Stimulated activated naive CD4-positive, alpha-beta T cell treated with Interleukin-2 at 50 U/mL for 16 hours (primary cell): ENCODE data around the gene NINL.
"Not testable (repeated sequence)": the region's sequence is repeated elsewhere in the genome, so short reads cannot be mapped to it uniquely, and the experiment has no call there.

Experiments used
- DNase-seq: peaks from one replicate; lab custom pipeline; 2025; lab: John Stamatoyannopoulos, UW

The NINL gene

DNA sequence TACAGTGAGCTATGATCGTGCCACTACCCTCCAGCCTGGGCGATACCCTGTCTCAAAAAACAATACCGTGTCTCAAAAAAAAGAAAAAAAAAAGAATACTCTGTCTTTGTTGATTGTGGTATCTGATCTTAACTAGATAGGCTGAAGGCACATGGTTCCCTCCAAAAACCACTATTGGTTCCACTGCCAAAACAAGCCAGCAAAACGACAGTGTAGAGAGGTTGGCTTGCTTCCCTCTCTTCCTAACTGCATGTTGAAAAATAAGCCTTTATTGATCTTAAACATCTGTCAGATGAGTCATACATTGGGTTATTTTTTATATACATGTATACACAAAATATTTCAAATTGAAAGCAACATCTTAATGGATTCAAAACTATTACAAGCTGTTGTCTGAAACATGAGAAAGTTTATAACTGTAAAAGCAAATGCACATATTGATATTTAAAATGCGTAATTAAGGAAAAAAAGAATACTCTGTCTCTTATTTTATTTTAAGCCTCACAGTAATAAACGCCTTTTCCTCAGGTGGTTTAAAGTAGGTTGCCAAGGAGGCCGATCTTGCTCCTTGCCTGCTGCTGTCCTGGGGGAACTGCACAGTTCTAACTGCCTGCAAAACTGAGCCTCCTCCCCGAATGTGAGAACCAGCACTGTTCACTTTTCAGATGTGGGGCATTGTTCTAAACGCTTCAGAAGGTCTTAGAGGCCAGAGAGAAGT is 7.0 kb upstream of the NINL start:
- no peak for DNase-seq

GRCh38 chr20:25590778-25591177 is 5.4 kb upstream of the NINL start:
- not testable (repeated sequence) for DNase-seq

DNA sequence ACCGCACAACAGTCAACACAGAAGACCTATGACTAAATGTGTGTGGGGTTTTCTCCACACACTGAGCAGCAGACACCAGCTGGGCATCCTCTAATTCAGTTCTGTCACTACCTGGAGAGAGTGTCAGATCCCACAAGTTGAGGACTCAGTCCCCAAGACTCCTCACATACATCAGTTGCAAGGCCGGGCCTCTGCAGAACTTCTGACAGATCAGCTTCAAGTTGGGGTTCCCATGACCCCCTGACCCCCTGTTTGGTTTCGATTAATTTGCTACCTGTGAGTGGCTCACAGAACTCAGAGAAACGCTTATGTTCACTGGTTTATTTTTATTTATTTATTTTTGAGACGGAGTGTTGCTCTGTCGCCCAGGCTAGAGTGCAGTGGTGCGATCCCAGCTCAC is 3.2 kb upstream of the NINL start:
- DNase-seq = no peak

GRCh38 chr20:25587536-25587935 is 2.2 kb upstream of the NINL start:
- DNase-seq = no peak

DNA sequence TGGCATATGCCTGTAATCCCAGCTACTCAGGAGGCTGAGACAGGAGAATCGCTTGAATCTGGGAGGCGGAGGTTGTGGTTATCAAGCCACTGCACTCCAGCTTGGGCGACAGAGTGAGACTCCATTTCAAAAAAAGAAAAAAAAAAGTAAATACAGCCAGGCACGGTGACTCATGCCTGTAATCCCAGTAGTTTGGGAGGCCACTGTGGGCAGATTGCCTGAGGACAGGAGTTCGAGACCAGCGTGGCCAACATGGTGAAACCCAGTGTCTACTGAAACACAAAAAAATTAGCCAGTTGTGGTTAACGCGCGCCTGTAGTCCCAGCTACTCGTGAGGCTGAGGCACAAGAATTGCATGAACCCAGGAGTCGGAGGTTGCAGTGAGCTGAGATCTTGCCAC is 1.5 kb upstream of the NINL start:
- DNase-seq = no peak

- DNase-seq = not testable (repeated sequence)
Observed at GRCh38 chr20:25583607-25584006, 1.7 kb downstream of the NINL start.

- no peak for DNase-seq
Observed at GRCh38 chr20:25580711-25581110, 4.6 kb downstream of the NINL start.

DNA sequence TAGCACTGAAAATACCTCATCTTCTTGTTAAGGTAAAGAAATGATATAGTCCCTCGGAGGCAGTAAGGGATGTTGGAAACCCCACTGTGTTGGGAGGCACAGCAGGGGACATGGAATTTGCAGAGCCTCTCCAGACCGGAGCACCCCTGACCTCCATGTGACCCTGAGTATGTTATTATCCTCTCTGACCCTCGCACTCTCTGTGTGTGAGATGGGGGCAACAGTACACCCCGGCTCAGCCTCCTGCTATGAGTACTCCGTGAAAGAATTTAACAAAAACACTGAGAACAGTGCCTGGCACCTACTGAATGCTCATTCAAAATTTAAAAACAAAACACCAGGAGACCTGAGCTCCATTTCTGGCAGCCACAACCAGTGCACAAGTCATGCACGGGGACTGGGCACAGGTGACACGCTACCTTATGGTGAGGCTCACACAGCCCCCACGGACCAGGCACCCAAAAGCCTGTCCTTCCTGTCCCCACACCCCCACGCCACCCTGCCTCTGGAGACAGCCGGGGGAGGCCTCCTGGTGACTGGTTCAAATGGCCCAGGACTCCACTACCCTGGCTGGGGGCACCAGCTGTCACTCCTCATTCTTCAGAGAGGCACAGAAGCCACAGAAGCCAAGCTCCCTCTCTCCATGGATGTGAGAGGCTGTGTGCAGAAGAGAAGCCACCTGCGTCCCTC is 6.1 kb downstream of the NINL start:
- DNase-seq = no peak

DNA sequence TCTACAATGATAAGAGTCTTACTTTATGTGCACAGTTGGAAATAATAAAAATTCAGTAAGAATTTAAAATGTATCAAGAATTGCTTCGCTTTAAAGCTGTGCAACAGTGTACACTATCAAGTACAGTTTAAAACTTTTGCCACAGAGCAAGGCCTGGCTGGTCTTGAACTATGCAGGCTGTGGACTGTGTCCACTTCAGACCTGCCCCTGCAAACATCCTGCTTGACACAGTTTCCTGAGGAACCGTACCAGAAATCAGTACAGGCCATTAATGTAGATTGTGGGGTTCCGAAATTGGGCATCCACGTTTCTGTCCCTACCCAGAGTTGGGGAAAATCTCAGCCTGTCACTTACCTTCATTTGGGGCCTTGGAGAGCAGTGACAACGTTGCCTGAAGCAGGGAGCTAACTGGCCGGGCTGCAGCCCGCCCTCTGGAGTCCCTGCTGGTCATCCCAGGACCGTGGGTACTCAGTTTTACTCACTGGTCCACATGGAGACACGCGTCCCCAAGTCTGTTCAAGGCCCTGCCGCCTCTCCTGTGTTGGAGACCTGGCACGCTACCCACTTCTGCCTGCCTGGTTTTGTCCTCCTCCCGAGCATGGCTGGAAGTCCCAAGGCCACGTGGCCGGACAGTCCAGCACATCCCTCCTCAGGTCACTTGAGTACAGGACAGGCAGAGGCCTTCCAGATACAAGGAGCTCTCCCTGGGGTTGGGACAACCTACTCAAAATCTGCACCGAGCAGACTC is 8.4 kb downstream of the NINL start:
- no peak for DNase-seq

GRCh38 chr20:25574411-25574810 is 10.9 kb downstream of the NINL start:
- no peak for DNase-seq

GRCh38 chr20:25573288-25574251 is 11.8 kb downstream of the NINL start:
- DNase-seq = no peak

GRCh38 chr20:25571817-25572216 is 13.5 kb downstream of the NINL start:
- DNase-seq = no peak

DNA sequence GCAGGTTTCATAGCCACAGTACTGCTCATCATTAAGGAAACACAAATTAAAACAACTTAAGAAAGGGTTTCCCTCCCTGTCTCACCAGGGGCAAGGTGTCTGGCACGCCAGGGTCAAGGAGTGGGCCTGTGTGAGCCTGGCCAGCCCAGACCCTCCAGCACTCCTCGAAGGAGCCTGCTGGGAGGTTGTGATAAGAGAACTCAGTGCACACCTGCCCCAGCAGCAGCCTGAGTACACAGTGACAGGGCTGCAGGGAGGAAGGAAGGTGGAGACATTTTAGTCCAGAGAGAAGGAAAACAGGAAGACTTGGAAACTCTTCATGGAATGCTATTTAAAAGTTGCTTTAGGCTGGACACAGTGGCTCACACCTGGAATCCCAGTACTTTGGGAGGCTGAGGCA is 14.1 kb downstream of the NINL start:
- DNase-seq = no peak

- no peak for DNase-seq
Observed at GRCh38 chr20:25570148-25570530, 15.2 kb downstream of the NINL start.

DNA sequence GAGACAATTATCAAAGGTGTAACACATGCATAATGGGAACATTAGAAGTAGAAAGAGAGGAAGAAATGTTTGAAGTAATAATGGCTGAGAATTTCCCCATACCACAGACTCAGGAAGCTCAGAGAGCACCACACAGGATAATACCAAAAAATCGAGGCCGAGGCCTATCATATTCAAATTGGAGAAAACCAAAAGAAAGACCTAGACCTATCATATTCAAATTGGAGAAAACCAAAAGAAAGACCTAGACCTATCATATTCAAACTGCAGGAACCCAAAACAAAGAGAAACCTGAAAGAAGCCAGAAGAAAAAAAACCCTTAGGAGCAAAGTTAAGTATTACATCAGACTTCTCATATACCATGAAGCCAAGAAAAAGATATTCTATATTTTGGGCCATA is 18.0 kb downstream of the NINL start:
- DNase-seq = no peak

DNA sequence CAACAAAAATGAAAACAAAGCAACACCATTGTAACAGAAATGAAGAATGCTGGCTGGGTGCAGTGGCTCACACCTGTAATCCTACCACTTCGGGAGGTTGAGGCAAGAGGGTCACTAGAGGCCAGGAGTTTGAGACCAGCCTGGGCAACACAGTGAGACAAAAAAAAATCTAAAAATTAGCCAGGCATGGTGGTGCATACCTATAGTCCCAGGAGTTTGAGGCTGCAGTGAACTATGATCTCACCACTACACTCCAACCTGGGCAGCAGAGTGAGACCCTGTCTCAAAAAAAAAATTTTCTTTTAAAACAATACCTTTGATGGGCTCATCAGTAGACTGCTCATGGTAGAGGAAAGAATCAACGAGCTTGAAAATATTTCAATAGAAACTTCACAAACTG is 18.5 kb downstream of the NINL start:
- DNase-seq = no peak

- DNase-seq = no peak
Observed at GRCh38 chr20:25565578-25566157, 19.7 kb downstream of the NINL start.

DNA sequence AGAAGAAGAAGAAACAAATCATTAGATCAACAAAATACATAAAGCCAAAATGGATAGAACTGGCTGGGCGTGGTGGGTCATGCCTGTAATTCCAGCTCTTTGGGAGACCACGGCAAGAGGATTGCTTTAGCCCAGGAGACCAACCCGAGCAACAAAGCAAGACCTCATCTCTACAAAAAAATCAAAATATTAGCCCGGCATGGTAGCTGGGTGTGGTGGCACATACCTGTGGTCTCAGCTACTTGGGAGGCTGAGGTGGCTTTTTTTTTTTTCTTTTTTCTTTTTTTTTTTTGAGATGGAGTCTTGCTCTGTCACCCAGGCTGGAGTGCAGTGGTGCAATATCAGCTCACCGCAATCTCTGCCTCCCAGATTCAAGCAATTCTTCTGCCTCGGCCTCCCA is 21.5 kb downstream of the NINL start:
- no peak for DNase-seq

DNA sequence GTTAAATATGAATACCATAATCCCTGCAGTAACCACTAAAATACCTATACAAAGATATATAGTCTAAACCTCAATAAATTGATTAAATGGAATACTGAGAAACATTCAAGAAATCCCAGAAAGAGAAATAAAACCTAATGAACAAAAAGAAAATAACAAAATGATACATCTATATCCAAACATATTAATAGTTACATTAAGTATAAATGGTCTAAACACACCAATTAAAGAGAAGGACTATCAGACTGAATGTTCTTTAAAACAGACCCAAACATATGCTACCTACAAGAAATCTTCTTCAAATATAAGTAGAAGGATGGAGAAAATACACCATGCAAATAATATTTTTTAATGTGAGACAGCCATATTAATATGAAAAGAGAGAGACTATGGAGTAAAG is 22.0 kb downstream of the NINL start:
- no peak for DNase-seq

GRCh38 chr20:25561771-25562170 is 23.6 kb downstream of the NINL start:
- DNase-seq = not testable (repeated sequence)

DNA sequence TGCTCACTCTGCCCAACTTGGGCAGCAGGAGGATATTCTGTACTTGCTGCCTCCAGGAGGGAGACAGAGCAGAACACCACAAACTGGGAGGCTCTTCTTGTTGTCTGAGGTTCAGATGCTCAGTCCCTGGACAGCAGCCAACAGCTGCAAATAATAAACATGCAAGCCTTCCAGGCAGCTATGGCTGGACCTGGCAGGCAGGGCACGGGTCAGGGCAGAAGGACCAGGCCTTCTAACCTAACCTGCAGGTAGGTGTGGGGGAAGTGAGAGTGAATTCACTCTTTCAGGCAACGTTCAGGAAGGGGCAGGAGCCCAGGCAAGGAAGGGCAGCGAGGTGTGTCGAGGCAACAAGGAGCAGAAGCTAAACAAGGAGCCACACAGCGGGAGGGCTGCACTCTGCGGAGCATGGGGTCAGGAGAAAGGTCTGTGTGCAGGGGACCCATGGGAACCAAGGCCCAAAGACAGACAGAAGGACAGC is 31.5 kb downstream of the NINL start:
- DNase-seq = no peak
